SK-N-SH (cell line): ENCODE measurements around the gene ABLIM2.

Experiments used
- ELF1 ChIP-seq: IDR thresholded peaks from 2 replicates; pipeline ENCODE4 v1.4.0; 2012
- EZH2phosphoT487 ChIP-seq: fragments of 200-600 bp; sonication (generic); IDR thresholded peaks from 2 replicates; pipeline ENCODE4 v1.6.1; 2017; ENCODE audit warnings: low read depth, mixed run types, mild to moderate bottlenecking, antibody characterized with exemption, moderate library complexity, borderline replicate concordance
- FOXM1 ChIP-seq: IDR thresholded peaks from 2 replicates; pipeline ENCODE4 v1.4.0; 2012; ENCODE audit warnings: low read depth, mild to moderate bottlenecking
- REST ChIP-seq: IDR thresholded peaks from 2 replicates; pipeline ENCODE4 v1.6.1; 2012; ENCODE audit warnings: mild to moderate bottlenecking, low read depth, low read length, moderate library complexity
- RFX5 ChIP-seq: IDR thresholded peaks from 2 replicates; pipeline ENCODE4 v1.6.1; 2012; ENCODE audit warnings: mild to moderate bottlenecking, improper control_type of control experiment, low read length
- SIN3A ChIP-seq: IDR thresholded peaks from 2 replicates; pipeline ENCODE4 v1.6.1; 2012; ENCODE audit warnings: low read depth, mild to moderate bottlenecking, low read length, moderate library complexity, borderline replicate concordance
- TCF12 ChIP-seq: IDR thresholded peaks from 2 replicates; pipeline ENCODE4 v1.4.0; 2012
- USF1 ChIP-seq: IDR thresholded peaks from 2 replicates; pipeline ENCODE4 v1.4.0; 2012; ENCODE audit warnings: low read depth, borderline replicate concordance
- YY1 ChIP-seq: IDR thresholded peaks from 2 replicates; pipeline ENCODE4 v1.4.0; 2012; ENCODE audit warnings: low read depth, mild to moderate bottlenecking
- TF ChIP-seq, protein P1 (sequence below): fragments of 200-600 bp; sonication (generic); IDR thresholded peaks from 2 replicates; pipeline ENCODE4 v1.6.1; 2017; ENCODE audit warnings: antibody characterized with exemption, mild to moderate bottlenecking, moderate library complexity

DNA sequence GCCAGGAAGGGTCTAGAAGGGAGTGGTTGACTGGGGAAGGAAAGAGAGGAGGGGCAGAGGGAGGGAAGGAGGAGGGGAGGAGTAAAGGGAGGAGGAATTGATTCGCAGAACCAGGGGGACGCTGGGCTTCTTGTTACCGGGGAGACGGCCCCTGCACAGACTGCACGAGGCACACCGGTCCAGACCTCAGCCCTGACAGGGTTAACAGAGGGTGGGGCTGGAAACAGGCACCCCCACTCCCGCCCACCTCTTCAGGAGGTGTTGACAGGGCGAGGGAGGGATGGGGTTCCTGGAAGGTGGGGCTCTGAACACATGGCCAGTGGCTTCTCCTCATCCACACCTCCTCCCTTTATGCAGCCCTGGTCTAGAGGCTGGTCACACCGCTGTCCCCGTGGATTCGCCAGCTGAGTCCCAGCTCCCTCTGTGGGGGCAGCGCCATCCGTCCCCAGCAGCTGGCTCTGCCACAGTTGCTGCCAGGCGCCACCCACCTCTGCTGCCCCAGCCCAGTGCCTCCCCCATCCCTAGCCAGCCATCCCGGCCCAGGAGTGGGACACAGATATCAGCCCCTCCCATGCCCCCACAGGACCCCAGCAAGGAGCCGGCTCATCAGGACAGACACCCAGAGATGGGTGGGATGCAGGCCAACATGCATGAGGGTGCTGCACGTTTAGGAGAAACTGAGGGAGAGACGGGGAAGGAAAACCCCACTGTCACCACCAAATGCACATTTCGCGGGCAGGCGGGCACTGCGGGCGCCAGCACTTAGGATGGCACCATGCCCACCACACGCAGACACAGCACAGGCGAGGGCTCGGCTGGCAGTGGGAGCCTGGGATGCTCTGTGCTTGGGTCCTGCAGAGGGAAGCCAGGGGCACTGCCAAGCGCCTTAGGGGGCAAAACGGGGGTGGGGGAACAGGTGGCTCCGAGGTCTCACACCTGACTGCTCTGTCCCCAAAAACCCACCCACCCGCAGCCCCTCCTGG, 87.6 kb downstream of the ABLIM2 start:
- TF ChIP-seq EZH2phosphoT487 (no peak), REST (no peak), YY1 (no peak), ELF1 (no peak), SIN3A (no peak), FOXM1 (no peak), RFX5 (no peak), TCF12 (no peak), USF1 (no peak)
- TF ChIP-seq, protein P1, sequence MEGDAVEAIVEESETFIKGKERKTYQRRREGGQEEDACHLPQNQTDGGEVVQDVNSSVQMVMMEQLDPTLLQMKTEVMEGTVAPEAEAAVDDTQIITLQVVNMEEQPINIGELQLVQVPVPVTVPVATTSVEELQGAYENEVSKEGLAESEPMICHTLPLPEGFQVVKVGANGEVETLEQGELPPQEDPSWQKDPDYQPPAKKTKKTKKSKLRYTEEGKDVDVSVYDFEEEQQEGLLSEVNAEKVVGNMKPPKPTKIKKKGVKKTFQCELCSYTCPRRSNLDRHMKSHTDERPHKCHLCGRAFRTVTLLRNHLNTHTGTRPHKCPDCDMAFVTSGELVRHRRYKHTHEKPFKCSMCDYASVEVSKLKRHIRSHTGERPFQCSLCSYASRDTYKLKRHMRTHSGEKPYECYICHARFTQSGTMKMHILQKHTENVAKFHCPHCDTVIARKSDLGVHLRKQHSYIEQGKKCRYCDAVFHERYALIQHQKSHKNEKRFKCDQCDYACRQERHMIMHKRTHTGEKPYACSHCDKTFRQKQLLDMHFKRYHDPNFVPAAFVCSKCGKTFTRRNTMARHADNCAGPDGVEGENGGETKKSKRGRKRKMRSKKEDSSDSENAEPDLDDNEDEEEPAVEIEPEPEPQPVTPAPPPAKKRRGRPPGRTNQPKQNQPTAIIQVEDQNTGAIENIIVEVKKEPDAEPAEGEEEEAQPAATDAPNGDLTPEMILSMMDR = no peak
